Measurements from ENCODE around the gene HASPIN.

DNA sequence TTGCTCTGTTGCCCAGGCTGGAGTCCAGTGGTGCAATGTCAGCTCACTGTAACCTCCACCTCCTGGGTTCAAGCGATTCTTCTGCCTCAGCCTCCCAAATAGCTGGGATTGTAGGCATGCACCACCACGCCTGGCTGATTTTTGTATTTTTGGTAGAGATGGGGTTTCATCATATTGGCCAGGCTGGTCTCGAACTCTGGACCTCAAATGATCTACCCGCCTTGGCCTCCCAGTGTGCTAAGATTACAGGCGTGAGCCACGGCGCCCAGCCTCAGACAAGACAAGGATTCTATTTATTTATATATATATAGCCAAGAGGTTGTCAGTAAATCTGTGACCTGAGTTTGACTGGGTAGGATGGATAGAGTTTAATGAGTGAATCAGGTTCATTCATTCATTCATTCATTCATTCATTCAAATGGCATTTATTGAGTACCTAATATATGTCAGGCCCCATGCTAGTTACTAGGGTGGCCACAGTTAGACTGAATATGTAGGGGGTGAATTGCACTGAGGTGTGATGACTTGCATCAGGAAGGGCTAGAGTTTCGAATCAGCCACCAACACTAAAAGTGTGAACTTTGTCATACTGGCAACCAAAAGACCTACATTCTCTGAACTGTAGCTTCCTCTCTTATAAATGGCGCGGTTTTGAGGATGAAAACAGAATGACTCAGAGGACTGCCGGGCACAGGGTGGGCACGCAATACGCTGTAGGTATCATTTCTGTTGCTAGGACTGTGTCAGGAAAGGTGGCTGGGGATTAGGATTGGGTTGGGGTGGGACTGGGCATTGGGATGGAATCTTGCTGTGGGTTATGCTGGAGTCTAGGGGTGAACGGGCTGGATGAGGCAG, 39.4 kb downstream of the HASPIN start:
- TF ChIP-seq CTCF (IDR thresholded peaks at IDR 0.05; ENCODE audit: poor library complexity, severe bottlenecking): no peak
- no peak for TF ChIP-seq EZH2 (IDR thresholded peaks at IDR 0.05; ENCODE audit: borderline replicate concordance, insufficient read depth, low read length, poor library complexity, severe bottlenecking)

All from neural cell (in vitro differentiated cells).